HG02885 (cell line): ENCODE measurements around the gene ATG16L2.
"Not testable (repeated sequence)": the region's sequence is repeated elsewhere in the genome, so short reads cannot be mapped to it uniquely, and the experiment has no call there.

Experiments
- ATAC-seq: cut with Tn5 transposase; IDR thresholded peaks from one replicate; pipeline ENCODE4 v1.9.1; 2021; ENCODE audit warnings: mild to moderate bottlenecking; ENCODE audit not compliant: unreplicated experiment, poor library complexity

Gene ATG16L2

GRCh38 chr11:72799441-72799840, 14.8 kb upstream of the ATG16L2 start:
- no peak for ATAC-seq

DNA sequence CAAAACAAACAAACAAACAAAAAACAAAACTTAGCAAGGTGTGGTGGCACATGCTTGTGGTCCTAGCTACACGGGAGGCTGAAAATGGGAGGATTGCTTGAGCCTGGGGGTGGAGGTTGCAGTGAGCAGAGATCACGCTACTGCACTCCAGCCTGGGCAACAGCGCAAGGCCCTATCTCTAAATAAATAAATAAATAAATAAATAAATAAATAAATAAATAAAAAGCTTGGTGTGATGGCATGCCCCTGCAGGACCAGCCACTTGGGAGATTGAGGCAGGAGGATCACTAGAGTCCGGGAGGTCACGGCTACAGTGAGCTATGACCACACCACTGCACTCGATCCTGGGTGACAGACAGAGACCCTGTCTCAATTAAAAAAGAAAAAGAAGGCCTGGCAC, 11.4 kb upstream of the ATG16L2 start:
- ATAC-seq = no peak

- ATAC-seq = no peak
These were observed 9.0 kb upstream of the ATG16L2 start for GRCh38 chr11:72805216-72805615.

- not testable (repeated sequence) for ATAC-seq
These were observed 7.8 kb upstream of the ATG16L2 start for GRCh38 chr11:72806378-72806777.

GRCh38 chr11:72807021-72807693, 7.1 kb upstream of the ATG16L2 start:
- no peak for ATAC-seq

GRCh38 chr11:72807792-72808191, 6.4 kb upstream of the ATG16L2 start:
- ATAC-seq = no peak

DNA sequence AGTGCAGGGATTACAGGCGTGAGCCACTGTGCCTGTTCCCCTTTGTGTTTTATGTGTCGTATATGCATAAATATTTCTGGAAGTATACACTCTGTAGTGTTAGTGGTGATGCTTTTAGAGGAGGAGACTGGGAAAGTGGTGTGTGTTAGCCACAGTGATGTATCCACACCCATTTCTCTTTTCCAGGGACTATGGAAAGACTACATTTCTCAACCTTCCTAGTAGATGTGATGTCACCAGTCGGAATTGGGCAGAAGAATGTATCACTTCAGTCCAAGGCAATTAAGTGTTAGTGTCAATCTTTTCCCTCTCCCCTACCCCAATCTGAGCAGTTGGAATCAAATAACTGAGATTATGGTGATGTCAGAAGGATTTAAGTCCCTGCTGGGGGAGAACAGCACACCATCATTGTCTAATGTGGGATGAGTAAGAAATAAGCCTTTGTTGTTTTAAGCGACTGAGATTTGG, 5.8 kb upstream of the ATG16L2 start:
- ATAC-seq = no peak

DNA sequence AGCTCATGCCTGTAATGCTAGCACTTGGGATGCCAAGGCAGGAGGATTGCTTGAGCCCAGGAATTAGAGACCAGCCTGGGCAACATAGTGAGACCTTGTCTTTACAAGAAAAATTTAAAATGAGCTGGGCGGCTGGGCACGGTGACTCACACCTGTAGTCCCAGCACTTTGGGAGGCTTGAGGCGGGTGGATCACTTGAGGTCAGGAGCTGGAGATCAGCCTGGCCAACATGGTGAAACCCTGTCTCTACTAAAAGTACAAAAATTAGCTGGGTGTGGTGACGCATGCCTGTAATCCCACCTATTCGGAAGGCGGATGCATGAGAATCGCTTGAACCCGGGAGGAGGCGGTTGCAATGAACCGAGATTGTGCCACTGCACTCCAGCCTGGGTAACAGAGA, 2.5 kb upstream of the ATG16L2 start:
- ATAC-seq = not testable (repeated sequence)

GRCh38 chr11:72812604-72812966, 1.6 kb upstream of the ATG16L2 start:
- no peak for ATAC-seq

DNA sequence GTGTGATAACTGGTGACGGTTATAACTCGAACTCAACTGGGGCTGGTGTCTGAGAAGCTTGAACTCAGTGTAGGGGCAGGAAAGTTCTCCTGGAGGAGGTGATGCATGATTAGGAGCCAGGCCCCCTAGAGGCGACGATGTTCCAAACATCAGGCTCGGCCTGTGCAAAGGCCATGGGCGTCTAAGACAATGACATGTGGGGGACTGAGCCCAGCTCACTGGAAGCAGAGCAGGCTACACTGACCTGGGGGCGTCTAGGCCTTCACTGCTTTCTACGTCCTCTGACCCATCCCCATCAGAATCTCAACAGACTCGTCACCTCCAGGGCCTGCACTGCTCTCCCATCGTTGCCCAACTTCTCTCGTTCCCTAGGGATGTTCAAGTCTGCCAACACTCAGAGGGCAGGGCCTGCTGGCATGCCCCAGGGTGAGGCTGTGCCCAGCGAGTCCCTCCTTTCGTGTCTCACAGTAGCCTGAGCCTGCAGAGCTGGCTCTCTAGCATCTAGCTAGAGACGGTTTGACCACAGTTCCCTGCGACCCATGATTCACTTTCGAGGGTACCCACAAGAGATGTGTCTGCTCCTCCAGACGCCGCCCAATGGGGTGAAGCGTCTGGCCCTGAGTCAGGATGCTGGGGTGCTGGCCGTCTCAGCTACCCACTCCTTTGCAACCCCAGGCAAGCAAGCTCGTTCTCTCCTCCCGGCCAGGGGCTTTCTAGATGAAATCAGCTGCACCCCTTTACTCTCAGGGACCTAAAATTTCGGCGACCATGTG, 1.1 kb upstream of the ATG16L2 start:
- ATAC-seq = peak; percentile 39

GRCh38 chr11:72813740-72814285, 398 bp upstream of the ATG16L2 start:
- ATAC-seq = peak; percentile 58

DNA sequence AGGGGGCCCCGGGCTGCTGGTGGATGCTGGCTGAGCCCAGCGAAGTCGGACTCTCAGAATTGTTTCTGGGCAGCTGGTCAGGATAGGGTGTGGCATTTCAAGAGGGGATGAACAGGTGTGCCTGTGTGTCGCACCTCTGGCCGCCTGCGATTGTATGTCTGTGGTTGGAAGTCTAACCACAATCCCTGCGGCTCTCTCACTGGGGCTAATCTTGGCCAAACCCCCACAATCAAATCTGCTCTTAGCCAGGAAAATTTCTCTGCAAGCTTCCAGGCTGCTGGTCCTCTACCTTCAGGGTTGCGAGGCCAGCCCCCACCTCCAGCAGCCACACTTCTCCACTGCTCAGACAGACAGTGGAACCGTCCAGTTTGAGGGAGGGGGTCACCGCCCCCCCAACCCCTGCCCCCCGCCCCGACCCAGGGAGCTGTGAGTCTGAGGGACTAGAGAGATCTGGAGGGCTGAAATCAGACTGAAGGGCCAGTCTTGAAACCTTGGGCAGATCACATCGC, 953 bp downstream of the ATG16L2 start:
- ATAC-seq = peak; percentile 2

DNA sequence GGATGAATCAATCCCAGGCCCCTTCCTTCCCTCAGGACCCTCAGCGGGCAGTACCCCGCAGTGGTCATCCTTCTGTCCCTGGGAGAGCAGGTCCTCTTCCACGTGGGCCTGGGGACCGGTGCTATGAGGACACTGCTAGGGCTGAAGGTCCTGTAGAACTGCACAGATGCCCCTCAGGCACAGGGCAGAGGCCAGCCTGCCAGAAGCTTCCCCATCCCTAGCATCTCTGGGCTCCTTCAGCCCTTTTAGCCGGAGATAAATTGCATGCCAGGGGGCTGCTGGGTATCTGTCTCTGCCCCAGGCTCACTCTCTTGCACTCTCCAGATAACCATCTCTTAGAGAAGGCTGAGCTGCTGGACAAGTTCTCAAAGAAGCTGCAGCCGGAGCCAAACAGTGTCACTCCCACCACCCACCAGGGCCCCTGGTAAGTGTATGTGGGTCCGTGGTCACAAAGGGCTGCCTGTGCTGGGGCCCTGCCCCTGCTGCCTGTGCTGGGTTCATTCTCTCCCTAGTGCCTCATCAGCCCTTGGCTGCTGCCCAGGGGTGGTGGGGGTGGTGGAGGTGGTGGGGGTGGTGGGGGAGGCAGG, 2.3 kb downstream of the ATG16L2 start:
- no peak for ATAC-seq

DNA sequence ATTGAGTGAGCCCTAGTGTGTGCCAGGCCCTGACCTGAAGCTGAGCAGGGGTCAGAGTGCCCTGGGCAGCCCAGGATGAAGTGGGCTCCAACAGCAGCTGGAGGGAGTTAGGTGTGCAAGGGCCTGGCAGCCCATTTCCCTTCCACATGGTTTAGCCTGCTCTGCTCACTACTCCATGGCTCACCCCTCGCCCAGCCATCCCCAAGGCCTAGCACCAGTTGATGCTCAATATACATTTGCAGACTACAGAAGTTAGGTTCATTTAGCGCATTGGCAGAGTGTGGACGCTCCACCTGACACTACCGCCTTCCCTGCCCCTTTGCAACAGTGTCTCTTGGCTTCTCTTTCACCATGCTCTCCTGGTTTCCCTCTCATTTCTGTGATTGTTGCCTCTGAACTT, 3.8 kb downstream of the ATG16L2 start:
- ATAC-seq = no peak

- no peak for ATAC-seq
These were observed 4.8 kb downstream of the ATG16L2 start for GRCh38 chr11:72818971-72819370.

- no peak for ATAC-seq
These were observed 6.4 kb downstream of the ATG16L2 start for GRCh38 chr11:72820439-72821139.

DNA sequence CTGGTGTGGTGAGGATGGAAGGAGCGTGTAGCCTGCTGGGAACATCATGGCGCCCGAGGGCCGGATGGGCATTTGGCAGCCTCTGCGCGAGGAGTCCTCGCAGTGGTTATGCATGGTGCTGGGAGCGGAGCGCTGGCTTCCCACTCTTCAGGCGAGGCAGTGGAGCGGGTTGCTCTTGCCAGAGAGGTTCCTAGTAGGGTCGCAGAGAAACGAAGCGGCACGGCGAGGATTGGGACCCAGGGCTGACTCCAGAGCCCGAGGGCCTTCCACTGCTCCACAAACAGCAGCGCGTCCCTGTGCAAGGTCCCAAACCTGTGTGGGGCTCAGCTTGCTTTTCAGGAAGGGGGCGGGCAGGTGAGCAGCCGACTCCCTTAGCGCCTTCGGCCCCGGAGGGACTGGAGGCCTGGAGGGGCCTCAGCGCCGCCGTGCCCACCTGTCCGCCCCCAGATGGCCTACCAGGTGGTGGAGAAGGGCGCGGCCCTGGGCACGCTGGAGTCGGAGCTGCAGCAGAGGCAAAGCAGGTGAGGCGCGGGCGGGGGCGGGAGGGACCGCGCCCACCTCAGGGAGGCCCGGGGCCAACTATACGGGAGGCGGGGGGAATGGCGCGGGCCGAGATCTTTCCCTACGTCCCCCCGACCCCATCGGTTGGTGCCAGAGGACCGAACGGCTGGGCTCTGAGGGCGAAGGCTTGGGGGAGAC, 7.2 kb downstream of the ATG16L2 start:
- no peak for ATAC-seq

- peak; percentile 70 for ATAC-seq
These were observed 7.9 kb downstream of the ATG16L2 start for GRCh38 chr11:72821920-72822799.
